HFFc6 (cell line): ENCODE data around the gene TANGO2. TPM values are rescaled to one million over a fixed set of nuclear protein-coding genes. Genes with fewer than 3 reads are reported as not detected.

Experiments
- DNase-seq: peaks from one replicate; pipeline ENCODE4 v3.0.0-alpha.2; 2018
- H3K27ac Mint-ChIP-seq: 2 replicates; pipeline ENCODE4 v1.8.0; 2020; ENCODE audit warnings: mild to moderate bottlenecking, mixed read lengths
- H3K27me3 Mint-ChIP-seq: 2 replicates; pipeline ENCODE4 v1.8.0; 2021; ENCODE audit warnings: mild to moderate bottlenecking, moderate library complexity, mixed read lengths; ENCODE audit not compliant: insufficient read depth
- H3K36me3 Mint-ChIP-seq: 2 replicates; pipeline ENCODE4 v1.8.0; 2021; ENCODE audit warnings: low read depth, mixed read lengths
- H3K4me1 Mint-ChIP-seq: 2 replicates; pipeline ENCODE4 v1.8.0; 2020; ENCODE audit warnings: low read depth, mixed read lengths
- H3K4me3 Mint-ChIP-seq: 2 replicates; pipeline ENCODE4 v1.8.0; 2020; ENCODE audit warnings: mild to moderate bottlenecking, moderate library complexity, mixed read lengths
- H3K9me3 Mint-ChIP-seq: 2 replicates; pipeline ENCODE4 v1.8.0; 2020; ENCODE audit warnings: mild to moderate bottlenecking, mixed read lengths
- CTCF ChIP-seq: fragments of 200-600 bp; sonication (generic); IDR thresholded peaks from 2 replicates; pipeline ENCODE4 v1.5.0; 2021; ENCODE audit warnings: antibody characterized with exemption, mild to moderate bottlenecking
- total RNA-seq, 6 experiments: library from RNA; stranded (reverse); fragmentation: NEBNext Ultra II Directional; extraction: Animal tissue kit (Norgen Biotek cat#: 25700); gene quantifications; 2 replicates in 1 of 6; 3 replicates in 5 of 6; pipeline ENCODE4 v1.2.3, GENCODE V29; 2021

The TANGO2 gene
- total RNA-seq, 6 experiments from 2014 or later: 28.5 to 38.0 (median 34.9) TPM

GRCh38 chr22:20080776-20081654 is 60.1 kb downstream of the TANGO2 start:
- peaks cover 3% of the 10 kb centered on the region; the same call in 1 of the 2 replicates for H3K27me3 Mint-ChIP-seq
- peaks cover 9% of the 10 kb centered on the region; the same call in 1 of the 2 replicates for H3K36me3 Mint-ChIP-seq
- peak overlapping the region; percentile 98 for H3K4me3 Mint-ChIP-seq
- peak overlapping the region; percentile 97 for H3K27ac Mint-ChIP-seq
- no peak for TF ChIP-seq CTCF
- H3K9me3 Mint-ChIP-seq: no peaks in the 10 kb centered on the region
- peaks cover 41% of the 10 kb centered on the region for H3K4me1 Mint-ChIP-seq
- DNase-seq: peak; percentile 64

GRCh38 chr22:20083157-20083890 is 62.4 kb downstream of the TANGO2 start:
- Mint-ChIP-seq H3K4me1 (peaks cover 41% of the 10 kb centered on the region), H3K4me3 (peak overlapping the region; percentile 23), H3K27ac (peak overlapping the region; percentile 45), H3K36me3 (peaks cover 29% of the 10 kb centered on the region), H3K27me3 (peaks cover 3% of the 10 kb centered on the region), H3K9me3 (no peaks in the 10 kb centered on the region)
- DNase-seq: no peak
- no peak for TF ChIP-seq CTCF

- Mint-ChIP-seq H3K4me3 (no peak overlapping the region; the same call in 1 of the 2 replicates), H3K36me3 (peaks cover 29% of the 10 kb centered on the region), H3K4me1 (peaks cover 42% of the 10 kb centered on the region), H3K27ac (peak overlapping the region; percentile 45), H3K9me3 (no peaks in the 10 kb centered on the region), H3K27me3 (peaks cover 2% of the 10 kb centered on the region)
- no peak for TF ChIP-seq CTCF
- DNase-seq: no peak
Measured at GRCh38 chr22:20083891-20084546, 63.1 kb downstream of the TANGO2 start.

GRCh38 chr22:20084547-20085413 is 63.9 kb downstream of the TANGO2 start:
- H3K36me3 Mint-ChIP-seq: peaks cover 29% of the 10 kb centered on the region
- peaks cover 2% of the 10 kb centered on the region for H3K27me3 Mint-ChIP-seq
- peaks cover 45% of the 10 kb centered on the region for H3K4me1 Mint-ChIP-seq
- H3K4me3 Mint-ChIP-seq: no peak overlapping the region
- no peaks in the 10 kb centered on the region for H3K9me3 Mint-ChIP-seq
- DNase-seq: no peak
- peak; percentile 59 for TF ChIP-seq CTCF
- no peak overlapping the region for H3K27ac Mint-ChIP-seq

GRCh38 chr22:20085651-20086050 is 64.7 kb downstream of the TANGO2 start:
- Mint-ChIP-seq H3K27me3 (no peaks in the 10 kb centered on the region; the same call in 1 of the 2 replicates), H3K27ac (no peak overlapping the region), H3K4me1 (peaks cover 54% of the 10 kb centered on the region), H3K36me3 (peaks cover 37% of the 10 kb centered on the region), H3K4me3 (no peak overlapping the region), H3K9me3 (no peaks in the 10 kb centered on the region)
- no peak for DNase-seq
- TF ChIP-seq CTCF: no peak
